CD4-positive, CD25-positive, alpha-beta regulatory T cell (primary cell): ENCODE data around the gene FLRT2. TPM values are rescaled to one million over a fixed set of nuclear protein-coding genes. Genes with fewer than 3 reads are reported as not detected.

Source experiments
- ATAC-seq, 2 donors: fragments of 150-1000 bp; cut with Tn5 transposase; one replicate each; pipeline ENCODE4 v1.10.0; 2021; ENCODE audit warnings: low read depth in 2 of 2, moderate number of reproducible peaks in 2 of 2, moderate library complexity in 1 of 2
- DNase-seq, 3 donors: peaks; one replicate each; pipeline versions ENCODE4 v3.0.0 to v3.0.0-alpha.2; 2012 to 2022; ENCODE audit warnings: mixed read lengths in 1 of 3
- H3K27ac ChIP-seq: one replicate; pipeline ENCODE4 v1.7.0; 2013; ENCODE audit warnings: mild to moderate bottlenecking, low read length; ENCODE audit not compliant: insufficient read depth, poor library complexity, severe bottlenecking
- H3K27me3 ChIP-seq: one replicate; pipeline ENCODE4 v1.7.0; 2013; ENCODE audit warnings: low read length; ENCODE audit not compliant: control insufficient read depth, insufficient read depth
- H3K36me3 ChIP-seq: one replicate; pipeline ENCODE4 v1.7.0; 2013; ENCODE audit warnings: mild to moderate bottlenecking, low read length, moderate library complexity; ENCODE audit not compliant: control insufficient read depth, insufficient read depth
- H3K4me1 ChIP-seq: 2 replicates; pipeline ENCODE4 v1.7.0; 2013; ENCODE audit warnings: mild to moderate bottlenecking, low read length; ENCODE audit not compliant: insufficient read depth, control insufficient read depth, poor library complexity, severe bottlenecking
- H3K4me3 ChIP-seq: one replicate; pipeline ENCODE4 v1.7.0; 2013; ENCODE audit warnings: low read depth, mild to moderate bottlenecking, low read length, moderate library complexity
- H3K9me3 ChIP-seq, 2 experiments: 1 replicate in 1 of 2; 2 replicates in 1 of 2; pipeline ENCODE4 v1.7.0; 2013; ENCODE audit warnings: low read length in 2 of 2, mild to moderate bottlenecking in 1 of 2, moderate library complexity in 1 of 2; ENCODE audit not compliant: control insufficient read depth in 2 of 2
- H3K27ac Mint-ChIP-seq, 3 donors: one replicate each; pipeline ENCODE4 v1.8.0; 2020 to 2022; ENCODE audit warnings: mild to moderate bottlenecking in 3 of 3, mixed read lengths in 3 of 3, moderate library complexity in 2 of 3
- H3K27me3 Mint-ChIP-seq: one replicate; pipeline ENCODE4 v1.8.0; 2022; ENCODE audit warnings: mild to moderate bottlenecking, mixed read lengths
- H3K36me3 Mint-ChIP-seq: one replicate; pipeline ENCODE4 v1.8.0; 2020; ENCODE audit warnings: mixed read lengths
- H3K4me1 Mint-ChIP-seq, 4 donors: one replicate each; pipeline ENCODE4 v1.8.0; 2020 to 2022; ENCODE audit warnings: mixed read lengths in 4 of 4, mild to moderate bottlenecking in 1 of 4
- H3K4me3 Mint-ChIP-seq, 4 donors: one replicate each; pipeline ENCODE4 v1.8.0; 2020 to 2022; ENCODE audit warnings: mild to moderate bottlenecking in 4 of 4, mixed read lengths in 4 of 4, moderate library complexity in 3 of 4
- H3K9me3 Mint-ChIP-seq, 7 donors: one replicate each; pipeline ENCODE4 v1.8.0; 2020 to 2022; ENCODE audit warnings: mixed read lengths in 7 of 7, mild to moderate bottlenecking in 3 of 7, moderate library complexity in 2 of 7
- polyA plus RNA-seq, 4 donors: library from polyadenylated mRNA; unstranded; fragments of 300-500 nt; fragmentation: Illumina TruSeq; gene quantifications; one replicate each; pipeline ENCODE4 v1.2.3, GENCODE V29; 2021
- total RNA-seq: library from RNA; stranded (reverse); gene quantifications from one replicate; pipeline ENCODE4 v1.2.3, GENCODE V29; 2022

The FLRT2 gene
- total and polyA plus RNA-seq, 5 donors from 2014 or later, result not detected

DNA sequence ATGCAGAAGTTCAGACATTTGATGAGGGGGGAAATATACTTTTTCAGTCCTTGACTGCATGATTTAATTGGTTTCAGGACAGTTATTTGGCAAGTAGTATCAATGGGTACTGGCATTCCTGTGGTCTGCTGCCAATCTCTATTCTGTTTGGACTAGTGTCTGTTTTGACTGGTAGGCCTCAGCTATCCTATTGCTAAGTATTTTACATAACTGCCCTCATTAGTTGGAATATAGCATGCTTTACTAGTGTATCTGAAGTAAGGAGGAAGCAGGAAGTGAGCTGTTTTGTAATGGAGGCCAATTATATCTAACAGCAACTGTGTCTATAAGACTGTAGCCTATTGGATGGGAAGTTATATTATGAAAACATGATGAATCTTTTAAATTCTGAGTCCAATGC is 104.3 kb downstream of the FLRT2 start:
- H3K4me1 Mint-ChIP-seq, result no peaks in the 10 kb centered on the region
- H3K36me3 Mint-ChIP-seq, result no peaks in the 10 kb centered on the region
- no peak for ATAC-seq
- Histone ChIP-seq H3K9me3 (no peaks in the 10 kb centered on the region), H3K27ac (no peak overlapping the region), H3K4me3 (no peak overlapping the region), H3K4me1 (no peaks in the 10 kb centered on the region), H3K36me3 (no peaks in the 10 kb centered on the region), H3K27me3 (no peaks in the 10 kb centered on the region)
- H3K27me3 Mint-ChIP-seq, result no peaks in the 10 kb centered on the region
- H3K4me3 Mint-ChIP-seq, result no peak overlapping the region
- H3K27ac Mint-ChIP-seq, result no peak overlapping the region
- no peak for DNase-seq
- H3K9me3 Mint-ChIP-seq, result peaks cover 0 to 5% (median 4%) of the 10 kb centered on the region in 7 donors

DNA sequence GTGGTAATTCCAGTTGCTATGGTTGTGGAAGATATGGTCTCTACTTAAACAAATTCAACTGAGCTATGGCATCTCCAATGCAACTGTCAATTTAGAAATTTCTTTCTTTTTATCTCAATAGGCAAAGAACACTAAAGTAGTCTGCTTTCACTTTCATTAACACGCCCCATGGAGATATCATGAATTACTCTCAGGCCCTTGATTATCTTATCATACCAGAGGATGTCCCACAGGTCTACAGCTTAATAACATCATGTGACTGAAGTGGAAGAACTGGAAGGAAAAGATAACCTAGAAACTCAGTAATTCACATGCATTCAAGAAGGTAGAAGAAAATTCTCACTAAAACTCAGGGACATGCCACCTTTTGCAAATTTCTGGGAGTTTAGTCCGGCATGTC is 114.3 kb downstream of the FLRT2 start:
- Mint-ChIP-seq H3K36me3 (no peaks in the 10 kb centered on the region), H3K4me3 (no peak overlapping the region), H3K4me1 (no peaks in the 10 kb centered on the region), H3K9me3 (peaks cover 0 to 12% (median 4%) of the 10 kb centered on the region in 7 donors), H3K27me3 (no peaks in the 10 kb centered on the region), H3K27ac (peak overlapping the region in 1 of 3 donors; percentile 15)
- H3K9me3 ChIP-seq, result no peaks in the 10 kb centered on the region
- H3K27me3 ChIP-seq, result no peaks in the 10 kb centered on the region
- DNase-seq, result no peak
- no peak overlapping the region for H3K4me3 ChIP-seq
- no peak for ATAC-seq
- H3K27ac ChIP-seq, result no peak overlapping the region
- no peaks in the 10 kb centered on the region for H3K36me3 ChIP-seq
- H3K4me1 ChIP-seq, result no peaks in the 10 kb centered on the region

DNA sequence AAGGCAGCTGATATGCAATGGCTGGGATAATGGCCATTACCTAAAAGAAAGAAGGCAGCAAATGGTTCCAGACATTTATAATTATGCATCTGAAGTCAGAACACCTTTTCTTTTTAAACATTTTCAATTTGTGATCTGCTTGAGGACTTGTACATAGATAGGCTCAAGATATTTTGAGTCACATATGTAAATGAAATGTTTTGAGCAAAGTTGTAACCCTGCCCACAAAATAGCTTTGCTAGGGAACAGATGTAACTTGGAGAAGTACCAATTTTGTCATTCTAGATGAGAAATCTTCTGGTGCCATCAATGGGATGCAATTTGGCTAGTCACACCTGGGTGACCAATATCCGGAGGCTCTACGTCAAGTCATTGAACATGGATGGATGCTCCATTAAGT is 123.1 kb downstream of the FLRT2 start:
- DNase-seq (no peak), ATAC-seq (no peak)
- no peaks in the 10 kb centered on the region for H3K36me3 ChIP-seq
- H3K27me3 ChIP-seq, result no peaks in the 10 kb centered on the region
- H3K27me3 Mint-ChIP-seq, result no peaks in the 10 kb centered on the region
- peaks cover 0 to 7% (median 2%) of the 10 kb centered on the region in 7 donors for H3K9me3 Mint-ChIP-seq
- H3K9me3 ChIP-seq, result no peaks in the 10 kb centered on the region
- H3K27ac Mint-ChIP-seq, result no peak overlapping the region
- no peaks in the 10 kb centered on the region for H3K4me1 Mint-ChIP-seq
- no peak overlapping the region for H3K4me3 ChIP-seq
- H3K36me3 Mint-ChIP-seq, result no peaks in the 10 kb centered on the region
- no peak overlapping the region for H3K27ac ChIP-seq
- no peaks in the 10 kb centered on the region for H3K4me1 ChIP-seq
- H3K4me3 Mint-ChIP-seq, result no peak overlapping the region

DNA sequence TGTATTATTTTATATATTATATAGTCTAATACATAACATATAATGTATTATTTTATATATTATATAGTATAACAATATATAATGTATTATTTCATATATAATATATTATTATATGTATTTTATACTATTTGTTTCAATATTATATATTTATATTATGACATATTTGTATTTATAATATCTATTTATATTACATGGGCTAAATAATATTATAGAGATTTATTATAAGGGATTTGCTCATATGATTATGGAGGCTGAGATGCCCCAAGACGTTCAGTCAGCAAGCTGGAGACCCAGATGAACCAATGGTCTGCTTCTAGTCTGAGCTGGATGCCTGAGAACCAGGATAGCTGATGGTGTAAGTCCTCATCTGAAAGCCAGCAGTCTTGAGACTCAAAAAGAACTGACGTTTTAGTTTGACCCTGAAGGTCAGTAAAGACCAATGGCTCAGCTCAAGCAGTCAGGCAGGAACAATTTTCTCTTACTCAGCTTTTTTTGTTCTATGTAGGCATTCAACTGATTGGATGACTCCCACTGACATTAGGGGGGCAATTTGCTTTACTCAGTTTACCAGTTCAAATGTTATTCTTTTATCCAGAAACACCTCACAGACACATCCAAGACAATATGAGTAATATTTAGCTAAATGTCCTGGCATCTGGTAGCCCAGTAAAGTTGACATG is 130.4 kb downstream of the FLRT2 start:
- ATAC-seq, result no peak
- no peaks in the 10 kb centered on the region for H3K4me1 ChIP-seq
- DNase-seq, result no peak
- no peaks in the 10 kb centered on the region for H3K36me3 ChIP-seq
- Mint-ChIP-seq H3K36me3 (no peaks in the 10 kb centered on the region), H3K27me3 (no peaks in the 10 kb centered on the region), H3K9me3 (peaks cover 0 to 7% (median 3%) of the 10 kb centered on the region in 7 donors), H3K4me3 (no peak overlapping the region), H3K4me1 (no peaks in the 10 kb centered on the region), H3K27ac (no peak overlapping the region)
- no peaks in the 10 kb centered on the region for H3K9me3 ChIP-seq
- H3K27ac ChIP-seq, result no peak overlapping the region
- no peak overlapping the region for H3K4me3 ChIP-seq
- H3K27me3 ChIP-seq, result no peaks in the 10 kb centered on the region

DNA sequence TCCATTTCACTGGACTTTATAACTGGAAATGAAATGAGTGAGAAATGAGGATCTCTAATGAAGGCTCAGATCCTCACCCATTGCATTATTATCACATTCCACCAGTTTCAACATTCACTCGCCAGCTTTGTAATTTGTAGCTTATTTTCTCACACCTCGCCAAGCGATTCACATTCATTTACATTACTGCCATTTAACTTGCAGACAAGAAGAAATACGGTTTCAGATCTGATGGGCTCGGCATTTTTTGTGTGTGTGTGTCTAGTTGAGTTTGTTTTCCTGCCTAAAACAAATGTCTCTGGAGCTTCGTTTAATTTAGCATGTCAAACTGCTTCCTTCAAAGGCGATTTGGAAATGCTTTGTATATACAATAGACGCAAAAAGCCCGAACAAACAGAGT is 132.2 kb downstream of the FLRT2 start:
- H3K27me3 ChIP-seq, result no peaks in the 10 kb centered on the region
- DNase-seq (no peak), ATAC-seq (no peak)
- H3K27ac ChIP-seq, result no peak overlapping the region
- H3K9me3 ChIP-seq, result no peaks in the 10 kb centered on the region
- no peak overlapping the region for H3K4me3 ChIP-seq
- Mint-ChIP-seq H3K27me3 (no peaks in the 10 kb centered on the region), H3K36me3 (no peaks in the 10 kb centered on the region), H3K4me1 (no peaks in the 10 kb centered on the region), H3K9me3 (peaks cover 0 to 12% (median 5%) of the 10 kb centered on the region in 7 donors), H3K4me3 (no peak overlapping the region), H3K27ac (no peak overlapping the region)
- H3K36me3 ChIP-seq, result no peaks in the 10 kb centered on the region
- no peaks in the 10 kb centered on the region for H3K4me1 ChIP-seq

DNA sequence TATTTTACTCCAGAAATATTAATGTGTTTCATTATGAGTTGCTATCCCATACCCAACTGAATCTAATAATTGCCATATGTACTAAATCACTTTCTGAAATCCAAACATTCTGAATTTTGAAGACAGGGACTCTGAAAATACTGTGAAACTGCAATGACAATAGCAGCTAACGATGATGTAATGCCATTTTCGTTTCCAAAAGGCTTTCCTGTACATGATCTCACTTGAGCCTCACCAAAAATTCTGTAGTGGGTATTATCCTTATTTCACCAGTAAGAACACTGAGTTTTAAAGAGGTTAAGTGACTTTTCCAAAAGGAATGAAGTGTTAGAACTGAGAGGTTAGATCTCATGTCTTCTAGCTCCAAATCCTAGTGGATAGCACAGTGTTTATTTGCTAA is 133.3 kb downstream of the FLRT2 start:
- H3K4me1 Mint-ChIP-seq, result no peaks in the 10 kb centered on the region
- no peaks in the 10 kb centered on the region for H3K27me3 Mint-ChIP-seq
- Histone ChIP-seq H3K36me3 (no peaks in the 10 kb centered on the region), H3K27me3 (no peaks in the 10 kb centered on the region), H3K9me3 (no peaks in the 10 kb centered on the region), H3K4me1 (no peaks in the 10 kb centered on the region), H3K4me3 (no peak overlapping the region), H3K27ac (no peak overlapping the region)
- no peak overlapping the region for H3K4me3 Mint-ChIP-seq
- DNase-seq (no peak), ATAC-seq (no peak)
- H3K36me3 Mint-ChIP-seq, result no peaks in the 10 kb centered on the region
- H3K9me3 Mint-ChIP-seq, result peaks cover 0 to 8% (median 2%) of the 10 kb centered on the region in 7 donors
- no peak overlapping the region for H3K27ac Mint-ChIP-seq

DNA sequence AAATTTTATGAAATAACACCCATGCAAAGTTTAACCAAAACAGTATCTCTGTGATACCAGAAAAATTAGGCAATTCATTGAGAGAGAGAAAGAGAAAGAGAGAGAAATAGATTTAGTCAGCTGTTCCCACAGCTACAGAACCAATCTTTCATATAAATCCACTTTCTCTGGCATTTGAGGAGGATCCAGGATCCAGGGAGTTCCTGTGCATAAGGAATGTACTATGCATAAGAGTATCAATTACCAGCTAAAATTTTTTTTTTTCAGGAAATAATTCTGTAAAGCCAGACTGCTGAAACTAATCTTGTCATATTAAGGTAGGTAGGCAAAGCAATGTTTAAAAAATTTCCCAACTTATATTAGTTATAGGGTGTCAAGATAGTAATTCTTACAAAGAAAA is 133.7 kb downstream of the FLRT2 start:
- no peaks in the 10 kb centered on the region for H3K36me3 Mint-ChIP-seq
- H3K27ac ChIP-seq, result no peak overlapping the region
- no peak overlapping the region for H3K27ac Mint-ChIP-seq
- no peaks in the 10 kb centered on the region for H3K27me3 Mint-ChIP-seq
- no peak for DNase-seq
- H3K9me3 Mint-ChIP-seq, result peaks cover 0 to 11% (median 2%) of the 10 kb centered on the region in 7 donors
- no peaks in the 10 kb centered on the region for H3K4me1 ChIP-seq
- no peak overlapping the region for H3K4me3 ChIP-seq
- no peak overlapping the region for H3K4me3 Mint-ChIP-seq
- H3K27me3 ChIP-seq, result no peaks in the 10 kb centered on the region
- no peaks in the 10 kb centered on the region for H3K36me3 ChIP-seq
- no peaks in the 10 kb centered on the region for H3K4me1 Mint-ChIP-seq
- H3K9me3 ChIP-seq, result no peaks in the 10 kb centered on the region
- ATAC-seq, result no peak

DNA sequence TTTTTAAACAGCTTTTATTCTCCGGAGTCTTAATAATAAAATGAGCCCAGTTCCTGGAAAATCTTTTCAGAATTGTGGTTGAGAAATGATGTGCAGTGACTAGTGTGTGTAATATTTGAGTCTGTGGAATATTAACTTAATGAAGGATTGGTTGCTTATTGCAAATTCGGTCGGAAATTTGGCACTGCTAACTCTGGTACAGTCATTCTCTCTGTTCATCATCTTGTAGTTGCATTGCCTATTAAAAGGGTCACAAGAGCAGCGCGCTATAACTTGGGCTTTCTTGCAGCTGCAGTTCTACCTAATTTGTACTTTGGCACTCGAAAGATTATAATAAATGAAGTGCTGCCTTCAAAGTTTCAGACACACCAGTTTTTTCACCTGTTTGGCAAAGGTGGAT is 146.0 kb downstream of the FLRT2 start:
- H3K27ac Mint-ChIP-seq, result no peak overlapping the region
- H3K4me1 Mint-ChIP-seq, result no peaks in the 10 kb centered on the region
- H3K4me3 Mint-ChIP-seq, result no peak overlapping the region
- Histone ChIP-seq H3K27me3 (no peaks in the 10 kb centered on the region), H3K4me1 (no peaks in the 10 kb centered on the region), H3K4me3 (no peak overlapping the region), H3K36me3 (no peaks in the 10 kb centered on the region), H3K9me3 (no peaks in the 10 kb centered on the region), H3K27ac (no peak overlapping the region)
- no peaks in the 10 kb centered on the region for H3K36me3 Mint-ChIP-seq
- DNase-seq (no peak), ATAC-seq (no peak)
- H3K27me3 Mint-ChIP-seq, result no peaks in the 10 kb centered on the region
- peaks cover 0 to 5% (median 4%) of the 10 kb centered on the region in 7 donors for H3K9me3 Mint-ChIP-seq
